Adipose tissue (tissue), 3 donors: ENCODE measurements around the gene ALDH3A1. TPM values are rescaled to one million over a fixed set of nuclear protein-coding genes. Genes with fewer than 3 reads are reported as not detected.
"Not testable (repeated sequence)": the region's sequence is repeated elsewhere in the genome, so short reads cannot be mapped to it uniquely, and the experiment has no call there.

ENCODE experiments used
- H3K27ac ChIP-seq: one replicate; pipeline ENCODE4 v1.5.1; 2013; ENCODE audit warnings: low read depth, low read length
- WGBS, 3 donors: extraction: QIAGEN DNeasy Blood & Tissue Kit; methylation state at CpG; one replicate each; pipeline ENCODE4 v1.1.7; 2013; 5-methylcytosine and 5-hydroxymethylcytosine counted together
- polyA plus RNA-seq, 3 donors: library from polyadenylated mRNA; stranded (reverse); fragments of 200-250 nt; gene quantifications; one replicate each; pipeline ENCODE4 v1.2.3, GENCODE V29; 2013
- donor health status: healthy with polysubstance abuse.
- donor health status: Bipolar disorder and iron deficiency.
- donor health status: healthy.

The ALDH3A1 gene
- polyA plus RNA-seq = 10 to 100 TPM in 1 of 3 donors, under 1 TPM in 2; 0.28 to 13.1 (median 0.67) TPM

- 41 to 64% (median 57%) methylated on average over 25 of the region's 25 CpGs for WGBS, 3 donors
Measured at GRCh38 chr17:19747829-19748806, at the start of gene ALDH3A1. Gene ALDH3A1, minus strand, starts transcription at chr17:19748298. Its CDS starts 3,169 bp downstream, at chr17:19745129.

GRCh38 chr17:19796457-19796856 lies 48.4 kb upstream of the ALDH3A1 start:
- WGBS, 3 donors = 98 to 100% (median 99%) methylated on average over 4 of the region's 4 CpGs
- H3K27ac ChIP-seq = no peak overlapping the region

More at GRCh38 chr17:19747829-19748806, at the start of gene ALDH3A1:
- no peak within 1 kb of the TSS for H3K27ac ChIP-seq

DNA sequence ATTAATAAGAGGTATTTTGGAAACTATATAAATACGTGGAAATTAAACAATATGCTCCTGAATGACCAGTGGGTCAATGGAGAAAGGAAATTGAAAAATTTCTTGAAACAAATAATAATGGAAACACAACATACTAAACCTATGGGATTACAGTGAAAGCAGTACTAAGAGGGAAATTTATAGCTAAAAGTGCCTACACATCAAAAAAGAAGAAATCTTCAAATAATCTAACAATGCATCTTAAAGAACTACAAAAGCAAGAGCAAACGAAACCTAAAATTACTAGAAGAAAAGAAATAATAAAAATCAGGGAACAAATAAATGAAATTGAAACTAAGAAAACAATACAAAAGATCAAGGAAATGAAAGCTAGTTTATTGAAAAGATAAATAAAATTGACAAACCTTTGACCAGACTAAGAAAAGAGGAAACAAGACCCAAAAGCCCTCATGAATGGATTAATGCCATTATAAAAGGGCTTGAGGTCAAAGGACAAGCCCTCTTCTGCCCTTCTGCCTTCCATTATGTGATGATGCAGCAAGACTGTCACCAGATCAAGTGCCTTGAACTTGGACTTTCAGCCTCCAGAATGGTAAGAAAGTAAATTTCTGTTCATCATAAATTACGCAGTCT lies 43.9 kb upstream of the ALDH3A1 start:
- 96 to 99% (median 96%) methylated on average over 3 of the region's 3 CpGs for WGBS, 3 donors
- H3K27ac ChIP-seq = no peak overlapping the region

DNA sequence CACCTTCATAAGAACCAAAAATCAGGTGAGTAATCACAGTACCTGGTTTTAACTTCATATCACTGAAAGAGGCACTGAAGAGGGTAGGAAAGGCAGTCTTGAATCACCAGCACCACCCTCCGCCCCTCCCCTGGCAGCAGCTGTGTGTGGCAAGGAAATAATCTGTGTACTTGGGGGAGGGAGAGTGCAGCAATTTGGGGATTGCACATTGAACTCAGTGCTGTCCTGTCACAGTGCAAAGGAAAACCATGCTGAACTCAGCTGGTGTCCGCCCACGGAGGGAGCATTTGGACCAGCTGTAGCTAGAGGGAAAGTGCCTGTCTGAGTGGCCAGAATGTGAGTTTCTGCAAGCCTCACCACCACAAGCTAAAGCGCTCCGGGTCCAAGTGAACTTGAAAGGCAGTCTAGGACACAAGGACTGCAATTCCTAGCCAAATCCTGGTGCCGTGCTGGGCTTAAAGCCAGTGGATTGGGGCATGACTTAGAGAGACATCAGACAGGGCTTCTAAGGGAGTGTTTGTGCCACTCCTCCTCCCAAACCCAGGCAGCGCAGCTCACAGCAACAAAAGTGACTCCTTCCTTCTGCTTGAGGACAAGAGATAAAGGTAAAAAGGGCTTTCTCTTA lies 39.7 kb upstream of the ALDH3A1 start:
- WGBS, 3 donors = 91 to 95% (median 94%) methylated on average over 7 of the region's 7 CpGs
- H3K27ac ChIP-seq = no peak overlapping the region

DNA sequence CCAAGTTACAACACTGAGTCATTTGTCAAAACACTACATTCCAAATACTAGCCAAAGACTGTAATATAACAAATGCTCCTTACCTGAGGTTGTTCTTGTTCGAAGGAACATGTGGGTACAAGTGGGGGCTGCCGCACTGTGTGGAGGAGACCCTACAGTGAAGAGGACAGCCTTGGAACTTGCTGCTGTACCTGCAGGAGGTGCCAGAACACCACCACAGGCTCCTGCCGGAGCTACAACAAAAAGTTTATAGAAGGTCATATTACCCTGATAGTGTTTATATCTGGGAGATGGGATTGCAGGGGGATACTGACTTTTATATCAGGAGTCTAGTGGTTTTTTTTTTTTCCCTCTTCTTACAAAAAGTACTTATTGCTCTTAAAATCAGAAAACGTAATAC lies 37.8 kb upstream of the ALDH3A1 start:
- no peak overlapping the region for H3K27ac ChIP-seq
- WGBS, 3 donors = 70 to 73% (median 71%) methylated on average over 4 of the region's 4 CpGs

DNA sequence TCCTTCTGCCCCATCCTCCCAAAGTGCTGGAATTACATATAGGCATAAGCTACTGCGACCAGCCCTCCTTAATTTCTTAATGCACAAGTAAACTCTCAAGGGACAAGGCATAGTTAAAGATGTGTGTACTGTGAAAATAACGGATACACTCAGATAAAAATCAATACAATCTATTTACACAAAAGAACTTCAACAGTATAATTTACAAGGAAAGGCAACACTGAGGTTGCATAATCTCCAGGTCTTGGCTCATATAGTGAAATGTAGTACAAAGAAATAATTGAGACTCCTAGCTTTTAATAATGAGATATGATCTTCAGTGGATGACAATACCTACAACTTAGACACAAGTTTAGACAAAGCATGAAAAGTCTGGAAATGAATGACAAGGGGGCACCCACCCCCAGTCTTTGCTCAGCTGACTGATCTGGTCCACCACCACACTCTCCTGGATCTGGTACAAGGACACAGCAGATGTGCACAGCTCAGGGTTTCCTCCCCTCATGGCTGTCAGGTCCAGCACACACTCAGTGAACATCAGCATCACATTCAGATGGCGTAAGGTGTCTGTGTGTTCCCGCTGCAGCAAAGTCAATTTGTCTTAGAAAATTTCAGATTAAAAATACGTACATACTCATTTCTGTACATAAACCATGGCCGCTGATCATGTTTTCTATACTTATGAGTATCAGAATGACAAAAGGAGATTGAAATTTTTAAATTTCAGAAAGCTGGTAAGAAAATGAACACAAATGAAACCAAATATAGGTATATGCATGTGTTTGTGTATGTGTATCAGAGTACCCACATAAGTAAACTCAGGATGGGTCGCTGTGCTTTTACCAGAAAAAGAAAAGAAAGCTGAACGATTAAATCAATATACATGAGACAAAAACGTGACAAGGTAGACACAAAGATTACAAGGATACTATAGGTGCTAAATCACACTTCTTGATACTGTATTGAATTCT lies 33.7 kb upstream of the ALDH3A1 start:
- H3K27ac ChIP-seq = no peak overlapping the region
- 87 to 94% (median 89%) methylated on average over 9 of the region's 9 CpGs for WGBS, 3 donors

DNA sequence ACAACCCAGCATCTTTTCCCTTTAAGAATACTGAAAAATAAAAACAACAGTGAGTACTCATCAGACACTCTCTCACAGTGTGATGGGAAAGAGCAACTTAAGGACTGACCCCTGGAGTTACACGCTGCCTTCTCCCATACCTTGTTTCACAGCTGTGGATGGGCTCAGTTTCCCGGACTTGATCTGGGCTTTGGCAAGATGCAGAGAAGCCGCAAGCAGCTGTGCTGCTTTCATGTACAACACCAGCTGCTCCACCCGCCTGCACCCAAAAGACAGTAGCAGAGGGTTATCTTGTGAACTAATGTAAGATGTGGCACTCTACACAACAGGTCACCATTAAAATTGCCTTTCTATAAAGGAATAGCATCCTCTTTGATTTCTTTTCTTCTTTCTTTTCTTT lies 32.7 kb upstream of the ALDH3A1 start:
- no peak overlapping the region for H3K27ac ChIP-seq
- WGBS, 3 donors = 89 to 95% (median 91%) methylated on average over 4 of the region's 4 CpGs

GRCh38 chr17:19773534-19773933 lies 25.4 kb upstream of the ALDH3A1 start:
- WGBS, 3 donors = 92 to 97% (median 93%) methylated on average over 6 of the region's 6 CpGs
- no peak overlapping the region for H3K27ac ChIP-seq

GRCh38 chr17:19771971-19772630 lies 24.0 kb upstream of the ALDH3A1 start:
- 55 to 60% (median 56%) methylated on average over 7 of the region's 7 CpGs for WGBS, 3 donors
- H3K27ac ChIP-seq = no peak overlapping the region

GRCh38 chr17:19770985-19771735 lies 23.1 kb upstream of the ALDH3A1 start:
- WGBS, 3 donors = 74 to 84% (median 79%) methylated on average over 6 of the region's 6 CpGs
- H3K27ac ChIP-seq = no peak overlapping the region

DNA sequence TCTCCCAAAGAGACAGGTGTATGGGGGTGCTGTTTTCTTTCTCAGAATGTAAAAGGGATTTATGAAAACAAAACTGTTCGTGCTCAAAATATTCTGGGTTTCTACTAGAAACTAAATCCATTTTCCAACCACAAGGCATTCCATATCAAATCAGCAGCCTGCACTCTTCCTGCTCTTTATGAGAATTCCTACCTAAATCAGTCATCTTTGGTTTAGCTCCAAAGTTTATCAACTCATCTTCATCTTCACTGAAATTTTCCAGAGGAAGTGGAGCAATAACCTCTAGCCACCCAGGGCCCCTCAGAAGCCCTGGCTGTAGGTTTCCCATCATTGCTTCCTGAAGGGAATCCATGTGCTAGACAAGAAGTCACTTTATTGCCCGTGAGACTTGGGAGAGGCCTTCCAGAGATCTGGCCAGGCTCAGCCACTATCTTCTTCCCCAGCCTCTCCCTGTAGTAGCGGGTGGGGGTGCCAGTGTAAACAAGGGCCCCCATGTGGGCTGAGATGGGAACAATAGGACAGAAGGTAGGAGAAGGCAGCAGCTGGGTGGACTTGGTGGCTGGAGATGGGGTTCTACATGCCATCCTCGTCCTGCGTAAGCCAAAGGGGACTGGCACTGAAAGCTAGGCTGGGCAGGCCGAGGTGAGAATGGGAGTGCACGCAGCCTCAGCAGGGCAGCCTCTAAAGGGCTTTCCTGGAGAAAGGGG lies 22.0 kb upstream of the ALDH3A1 start:
- WGBS, 3 donors = 78 to 87% (median 78%) methylated on average over 7 of the region's 7 CpGs
- no peak overlapping the region for H3K27ac ChIP-seq

DNA sequence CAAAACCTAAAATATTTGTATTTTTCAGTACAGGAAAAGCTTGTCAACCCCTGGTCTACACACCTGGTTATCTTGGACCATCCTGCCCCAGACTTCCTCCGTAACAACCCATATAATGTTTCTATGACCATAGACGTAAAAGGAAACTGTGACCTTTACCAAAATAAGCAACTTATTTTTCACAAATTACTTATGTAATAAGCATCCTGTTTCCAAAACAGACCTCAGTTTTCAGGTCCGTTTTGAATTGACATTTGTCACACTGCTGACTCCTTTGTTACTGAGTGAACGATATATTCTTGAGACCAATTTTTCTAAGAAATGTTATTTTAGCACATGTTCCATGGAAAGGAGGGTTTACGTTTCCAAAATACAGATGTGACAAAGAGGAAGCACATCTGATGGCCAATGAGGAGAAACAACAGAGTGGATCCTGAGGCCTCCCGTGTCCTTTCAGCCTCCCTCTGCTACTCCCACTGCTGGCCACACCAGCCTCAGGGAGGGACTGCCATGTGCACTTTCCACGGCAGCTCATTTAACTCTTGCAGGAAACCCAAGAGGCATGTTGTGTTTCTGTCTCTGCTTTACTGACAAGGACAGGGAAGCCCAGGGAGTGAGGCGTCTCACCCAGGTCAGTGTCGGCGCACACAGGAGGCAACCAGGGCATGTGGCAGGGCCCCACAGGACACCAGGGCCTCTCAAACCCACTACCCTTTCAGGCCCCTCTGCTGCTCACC lies 20.1 kb upstream of the ALDH3A1 start:
- 41 to 61% (median 43%) methylated on average over 10 of the region's 10 CpGs for WGBS, 3 donors
- no peak overlapping the region for H3K27ac ChIP-seq

DNA sequence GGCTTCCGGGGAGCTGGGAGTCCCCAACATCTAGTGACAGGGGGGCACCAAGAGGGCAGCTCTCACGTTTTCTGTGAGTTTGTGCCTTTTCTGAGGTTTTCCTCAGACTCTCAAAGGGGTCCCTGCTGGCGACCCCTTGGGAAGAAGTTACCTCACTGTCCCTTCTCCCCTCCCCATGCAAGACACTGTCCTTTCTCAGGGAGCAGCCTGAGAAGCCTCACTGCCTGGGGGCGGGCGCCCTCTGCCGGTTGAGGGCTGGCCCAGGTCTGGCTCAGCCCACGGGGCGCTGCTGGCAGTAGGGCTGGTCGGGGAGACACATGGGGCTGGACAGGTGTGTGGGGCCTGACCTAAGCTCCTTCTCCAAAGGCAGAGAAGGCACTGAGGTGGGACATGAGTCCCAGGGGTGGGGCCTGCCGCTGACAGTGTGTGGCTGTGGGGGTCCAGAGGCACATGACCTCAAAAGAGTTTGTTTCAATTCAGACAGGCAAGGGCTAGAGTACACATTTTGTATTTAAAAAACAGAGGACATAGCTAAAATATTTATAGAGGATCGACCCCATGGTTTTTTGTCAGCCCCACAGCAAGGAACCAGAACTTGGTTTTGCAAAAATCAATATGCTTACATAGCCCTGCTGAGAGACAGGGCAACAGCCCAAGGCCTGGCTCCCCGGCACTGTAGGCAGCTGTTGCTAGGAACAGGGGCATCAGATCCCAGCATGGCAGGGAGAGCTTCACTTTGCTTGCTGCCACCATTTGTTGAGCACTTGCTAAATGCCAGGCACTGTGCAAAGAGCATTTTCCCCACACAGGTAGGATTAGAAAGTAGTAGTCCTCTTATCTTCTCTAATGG lies 18.5 kb upstream of the ALDH3A1 start:
- 12 to 19% (median 19%) methylated on average over 12 of the region's 12 CpGs for WGBS, 3 donors

DNA sequence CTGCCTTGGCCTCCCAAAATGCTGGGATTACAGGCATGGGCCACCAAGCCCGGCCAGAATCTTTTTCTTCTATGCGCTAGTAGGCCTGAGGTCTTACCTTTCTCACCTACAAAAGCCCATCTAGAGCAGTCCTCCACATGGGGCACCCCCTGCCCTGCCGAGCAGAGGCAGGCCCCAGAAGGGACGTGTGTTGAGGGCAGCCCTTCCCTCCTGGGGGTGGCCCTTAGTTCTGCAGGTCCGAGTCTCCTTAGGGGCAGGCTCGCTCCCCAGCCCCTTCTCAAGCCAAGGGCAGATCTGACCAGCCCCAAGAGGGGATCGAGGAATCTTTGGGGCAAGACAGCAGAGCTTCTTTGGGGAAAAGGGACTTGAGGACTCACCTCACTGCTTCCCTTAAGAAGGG lies 17.9 kb upstream of the ALDH3A1 start:
- H3K27ac ChIP-seq = no peak overlapping the region
- 66 to 73% (median 70%) methylated on average over 7 of the region's 7 CpGs for WGBS, 3 donors

More for the DNA sequence above, 18.5 kb upstream of the ALDH3A1 start:
- H3K27ac ChIP-seq = no peak overlapping the region

- WGBS, 3 donors = 92 to 94% (median 93%) methylated on average over 6 of the region's 6 CpGs
- H3K27ac ChIP-seq = not testable (repeated sequence)
Measured at GRCh38 chr17:19763991-19764390, 15.9 kb upstream of the ALDH3A1 start.
